ENCODE measurements around the gene ZFAND3. TPM values are rescaled to one million over a fixed set of nuclear protein-coding genes. Genes with fewer than 3 reads are reported as not detected.

Gene ZFAND3
- total RNA-seq, 2 experiments from 2014 or later: 32.3 to 37.9 TPM

- CTCF ChIA-PET: interaction anchor here (1.9 kb wide), 1 partner anchor 29 kb away, joined by 10 read pairs; no protein-coding TSS in a partner anchor
Measured at GRCh38 chr6:37819802-37820717, 533 bp downstream of the ZFAND3 start.

GRCh38 chr6:37820718-37821079 is 1.2 kb downstream of the ZFAND3 start:
- H3K27ac Mint-ChIP-seq: peak overlapping the region; percentile 92
- no peaks in the 10 kb centered on the region for H3K9me3 Mint-ChIP-seq
- CTCF ChIA-PET: interaction anchor here (0.5 kb wide), 1 partner anchor 237 kb away, joined by 3 read pairs; no protein-coding TSS in a partner anchor
- H3K4me3 Mint-ChIP-seq: peak overlapping the region; percentile 97
- DNase-seq: no peak
- H3K4me1 Mint-ChIP-seq (ENCODE audit: low read depth): peaks cover 61% of the 10 kb centered on the region
- TF ChIP-seq CTCF (IDR thresholded peaks at IDR 0.05): no peak
- intact Hi-C loops (cut with micrococcal nuclease): no loop called here
- POLR2A ChIA-PET: interaction anchor here (1.2 kb wide), 1 partner anchor 30 kb away, joined by 3 read pairs; no protein-coding TSS in a partner anchor
- H3K36me3 Mint-ChIP-seq (ENCODE audit: low read depth): peaks cover 8% of the 10 kb centered on the region
- no peaks in the 10 kb centered on the region for H3K27me3 Mint-ChIP-seq
- ATAC-seq: no peak

More at GRCh38 chr6:37819802-37820717, 533 bp downstream of the ZFAND3 start:
- H3K4me1 Mint-ChIP-seq (ENCODE audit: low read depth): peaks cover 57% of the 10 kb centered on the region
- intact Hi-C loops (cut with micrococcal nuclease): no loop called here
- POLR2A ChIA-PET: interaction anchor here (0.7 to 2.1 kb wide), 6 partner anchors 8 to 164 kb away, joined by 3 to 5 read pairs (median 3); no protein-coding TSS in a partner anchor
- no peaks in the 10 kb centered on the region for H3K9me3 Mint-ChIP-seq
- peak; percentile 70 for DNase-seq
- TF ChIP-seq CTCF (IDR thresholded peaks at IDR 0.05): no peak
- ATAC-seq: peak; percentile 9
- peak overlapping the region; percentile 98 for H3K27ac Mint-ChIP-seq
- H3K27me3 Mint-ChIP-seq: no peaks in the 10 kb centered on the region
- H3K36me3 Mint-ChIP-seq (ENCODE audit: low read depth): peaks cover 8% of the 10 kb centered on the region
- H3K4me3 Mint-ChIP-seq: peak overlapping the region; percentile 97

GRCh38 chr6:37821446-37821845 is 1.9 kb downstream of the ZFAND3 start:
- intact Hi-C loops (cut with micrococcal nuclease): no loop called here
- no peak for ATAC-seq
- peaks cover 13% of the 10 kb centered on the region for H3K36me3 Mint-ChIP-seq (ENCODE audit: low read depth)
- no peaks in the 10 kb centered on the region for H3K9me3 Mint-ChIP-seq
- no peaks in the 10 kb centered on the region for H3K27me3 Mint-ChIP-seq
- ChIA-PET POLR2A (no interaction called here), CTCF (interaction anchor here (0.5 kb wide), 1 partner anchor 236 kb away, joined by 3 read pairs; no protein-coding TSS in a partner anchor)
- peaks cover 68% of the 10 kb centered on the region for H3K4me1 Mint-ChIP-seq (ENCODE audit: low read depth)
- peak overlapping the region; percentile 97 for H3K4me3 Mint-ChIP-seq
- no peak for DNase-seq
- peak overlapping the region; percentile 92 for H3K27ac Mint-ChIP-seq
- TF ChIP-seq CTCF (IDR thresholded peaks at IDR 0.05): no peak

- peak overlapping the region; percentile 18 for H3K27ac Mint-ChIP-seq
- no peak for ATAC-seq
- peak overlapping the region; percentile 5 for H3K4me3 Mint-ChIP-seq
- H3K36me3 Mint-ChIP-seq (ENCODE audit: low read depth): peaks cover 14% of the 10 kb centered on the region
- TF ChIP-seq CTCF (IDR thresholded peaks at IDR 0.05): no peak
- no peaks in the 10 kb centered on the region for H3K9me3 Mint-ChIP-seq
- intact Hi-C loops (cut with micrococcal nuclease): no loop called here
- CTCF ChIA-PET: no interaction called here
- no peaks in the 10 kb centered on the region for H3K27me3 Mint-ChIP-seq
- peaks cover 72% of the 10 kb centered on the region for H3K4me1 Mint-ChIP-seq (ENCODE audit: low read depth)
- peak; percentile 70 for DNase-seq
- POLR2A ChIA-PET: no interaction called here
Measured at GRCh38 chr6:37822851-37823682, 3.5 kb downstream of the ZFAND3 start.

All from activated CD8-positive, alpha-beta T cell treated with anti-CD3 and anti-CD28 coated beads for 36 hours (primary cell).